HEK293 (cell line): ENCODE measurements around the gene ASB6.

Experiments
- GFI1B ChIP-seq: fragments of 450-650 bp; formaldehyde crosslinking; IDR thresholded peaks from 2 replicates; pipeline ENCODE4 v1.5.1; 2016; ENCODE audit warnings: missing biosample characterization, missing genetic modification characterization
- ZNF394 ChIP-seq: fragments of 450-650 bp; formaldehyde crosslinking; IDR thresholded peaks from 2 replicates; pipeline ENCODE4 v1.5.1; 2016; ENCODE audit warnings: missing biosample characterization, missing genetic modification characterization, mild to moderate bottlenecking, moderate library complexity, borderline replicate concordance
- TF ChIP-seq, protein P1 (sequence below): fragments of 450-650 bp; formaldehyde crosslinking; IDR thresholded peaks from 2 replicates; pipeline ENCODE4 v1.5.1; 2016; ENCODE audit warnings: missing biosample characterization, missing genetic modification characterization
- TF ChIP-seq, protein P2 (sequence below): fragments of 450-650 bp; formaldehyde crosslinking; IDR thresholded peaks from 2 replicates; pipeline ENCODE4 v1.5.1; 2016; ENCODE audit warnings: missing biosample characterization, missing genetic modification characterization

DNA sequence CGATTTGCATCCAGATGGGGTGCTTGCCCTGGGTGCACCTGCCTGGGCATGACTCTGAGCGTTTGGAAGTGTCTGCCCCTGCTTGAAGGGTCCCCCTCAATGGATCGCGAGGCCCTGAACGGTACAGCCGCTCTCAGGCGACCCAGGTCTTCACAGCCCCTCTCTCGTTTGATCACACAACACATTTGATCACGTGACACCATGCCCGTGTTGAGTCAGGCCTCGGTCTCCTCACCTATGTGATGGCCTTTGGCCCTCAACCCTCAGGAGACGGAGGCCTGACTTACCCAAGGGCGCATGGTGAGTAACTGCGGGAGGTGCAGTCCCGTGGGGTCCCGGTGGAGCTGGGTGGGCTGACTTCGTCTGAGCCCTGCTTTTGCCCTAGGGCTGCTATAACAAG, 3.0 kb upstream of the ASB6 start:
- TF ChIP-seq, protein P1, sequence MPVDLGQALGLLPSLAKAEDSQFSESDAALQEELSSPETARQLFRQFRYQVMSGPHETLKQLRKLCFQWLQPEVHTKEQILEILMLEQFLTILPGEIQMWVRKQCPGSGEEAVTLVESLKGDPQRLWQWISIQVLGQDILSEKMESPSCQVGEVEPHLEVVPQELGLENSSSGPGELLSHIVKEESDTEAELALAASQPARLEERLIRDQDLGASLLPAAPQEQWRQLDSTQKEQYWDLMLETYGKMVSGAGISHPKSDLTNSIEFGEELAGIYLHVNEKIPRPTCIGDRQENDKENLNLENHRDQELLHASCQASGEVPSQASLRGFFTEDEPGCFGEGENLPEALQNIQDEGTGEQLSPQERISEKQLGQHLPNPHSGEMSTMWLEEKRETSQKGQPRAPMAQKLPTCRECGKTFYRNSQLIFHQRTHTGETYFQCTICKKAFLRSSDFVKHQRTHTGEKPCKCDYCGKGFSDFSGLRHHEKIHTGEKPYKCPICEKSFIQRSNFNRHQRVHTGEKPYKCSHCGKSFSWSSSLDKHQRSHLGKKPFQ (tag by site-specific recombination), result no peak
- TF ChIP-seq, protein P2, sequence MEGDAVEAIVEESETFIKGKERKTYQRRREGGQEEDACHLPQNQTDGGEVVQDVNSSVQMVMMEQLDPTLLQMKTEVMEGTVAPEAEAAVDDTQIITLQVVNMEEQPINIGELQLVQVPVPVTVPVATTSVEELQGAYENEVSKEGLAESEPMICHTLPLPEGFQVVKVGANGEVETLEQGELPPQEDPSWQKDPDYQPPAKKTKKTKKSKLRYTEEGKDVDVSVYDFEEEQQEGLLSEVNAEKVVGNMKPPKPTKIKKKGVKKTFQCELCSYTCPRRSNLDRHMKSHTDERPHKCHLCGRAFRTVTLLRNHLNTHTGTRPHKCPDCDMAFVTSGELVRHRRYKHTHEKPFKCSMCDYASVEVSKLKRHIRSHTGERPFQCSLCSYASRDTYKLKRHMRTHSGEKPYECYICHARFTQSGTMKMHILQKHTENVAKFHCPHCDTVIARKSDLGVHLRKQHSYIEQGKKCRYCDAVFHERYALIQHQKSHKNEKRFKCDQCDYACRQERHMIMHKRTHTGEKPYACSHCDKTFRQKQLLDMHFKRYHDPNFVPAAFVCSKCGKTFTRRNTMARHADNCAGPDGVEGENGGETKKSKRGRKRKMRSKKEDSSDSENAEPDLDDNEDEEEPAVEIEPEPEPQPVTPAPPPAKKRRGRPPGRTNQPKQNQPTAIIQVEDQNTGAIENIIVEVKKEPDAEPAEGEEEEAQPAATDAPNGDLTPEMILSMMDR (tag by site-specific recombination), result no peak
- TF ChIP-seq GFI1B (tag by site-specific recombination) (no peak), ZNF394 (tag by site-specific recombination) (no peak)
